ENCODE data around the gene PRDM16. TPM values are rescaled to one million over a fixed set of nuclear protein-coding genes. Genes with fewer than 3 reads are reported as not detected.
A peak's percentile ranks its signal among the peaks of the same experiment; 100 is the strongest.

PRDM16 gene
- total RNA-seq, 1 experiment from 2014 or later: 0.17 TPM

DNA sequence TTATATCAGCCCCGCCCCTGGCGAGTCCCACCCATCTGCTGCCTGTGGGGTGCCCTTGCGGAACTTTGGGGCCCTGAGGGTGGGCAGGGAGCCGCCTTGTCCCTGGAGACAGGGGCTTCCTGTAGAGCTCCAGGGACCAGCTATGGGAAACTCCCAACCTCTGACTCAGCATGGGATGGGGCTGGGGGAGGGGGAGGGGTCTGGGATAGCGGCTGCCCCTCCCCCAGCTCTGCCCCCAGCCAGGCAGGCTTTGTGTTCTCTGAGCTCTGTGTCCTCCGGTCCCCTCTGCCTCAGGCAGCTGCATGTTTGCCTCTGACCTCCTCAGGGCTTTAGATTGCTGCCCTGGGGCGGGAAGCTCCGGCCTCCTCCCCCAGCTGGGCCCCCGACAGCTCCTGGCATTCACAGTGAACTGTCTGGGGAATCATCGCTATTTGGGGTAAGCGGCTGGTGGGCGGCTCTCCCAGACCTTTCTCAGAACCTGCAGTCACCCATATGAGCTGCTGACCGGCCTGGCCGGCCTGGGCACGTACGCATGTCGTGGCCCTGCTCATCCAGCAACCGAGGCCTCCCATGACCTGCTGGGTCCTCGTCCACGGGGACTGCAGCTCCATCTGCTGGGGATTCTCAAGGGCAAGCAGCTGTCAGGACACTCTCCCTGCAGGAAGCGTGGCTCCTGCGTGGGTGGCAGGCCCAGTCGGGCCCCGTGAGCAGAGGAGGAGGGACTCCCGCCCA, 402.5 kb downstream of the PRDM16 start:
- Histone ChIP-seq H4K5ac (ENCODE audit: insufficient read length, low read depth, low read length) (no peak overlapping the region), H2BK15ac (ENCODE audit: low read depth, low read length) (no peak overlapping the region), H3K14ac (ENCODE audit: insufficient read depth, low read length) (peak overlapping the region; percentile 1; the same call in 1 of the 2 replicates), H3K56ac (ENCODE audit: insufficient read length, low read depth, low read length) (no peak overlapping the region), H3T11ph (ENCODE audit: low read length) (no peak overlapping the region), H3K9me3 (ENCODE audit: control insufficient read depth, low read depth, low read length) (no peaks in the 10 kb centered on the region), H2BK20ac (ENCODE audit: low read depth, low read length, poor library complexity, severe bottlenecking) (no peak overlapping the region), H4K20me1 (ENCODE audit: control insufficient read depth, insufficient read depth, insufficient read length) (peaks cover 4% of the 10 kb centered on the region), H3K4me1 (ENCODE audit: insufficient read depth, low read length) (peaks cover 5% of the 10 kb centered on the region; the same call in 1 of the 2 replicates), H3K79me1 (ENCODE audit: insufficient read depth, low read depth, low read length, poor library complexity, severe bottlenecking) (no peaks in the 10 kb centered on the region), H3K79me2 (ENCODE audit: insufficient read depth, low read length) (no peaks in the 10 kb centered on the region), H2BK12ac (ENCODE audit: insufficient read length, low read depth, low read length) (no peak overlapping the region), H4K91ac (ENCODE audit: insufficient read length, low read depth, low read length) (no peak overlapping the region), H2BK5ac (ENCODE audit: insufficient read length, low read length) (no peak overlapping the region), H2AK5ac (ENCODE audit: insufficient read length, low read length) (no peak overlapping the region), H3K27me3 (ENCODE audit: insufficient read depth, low read length) (no peaks in the 10 kb centered on the region), H3K18ac (ENCODE audit: insufficient read length, low read depth, low read length) (peak overlapping the region; percentile 15), H3K4me2 (ENCODE audit: insufficient read depth, insufficient read length, low read length) (no peak overlapping the region), H2BK120ac (ENCODE audit: low read depth, low read length, poor library complexity, severe bottlenecking) (no peak overlapping the region), H3K23me2 (ENCODE audit: insufficient read length, low read depth, low read length, poor library complexity, severe bottlenecking) (no peaks in the 10 kb centered on the region), H3K4ac (ENCODE audit: low read depth, low read length) (no peak overlapping the region), H2AFZ (ENCODE audit: low read length) (no peak overlapping the region), H4K8ac (replicated peaks; ENCODE audit: insufficient read length, low read depth, low read length) (no peak overlapping the region), H3K23ac (ENCODE audit: insufficient read length, low read depth, low read length) (no peak overlapping the region), H3K27ac (ENCODE audit: insufficient read length, low read depth, low read length) (no peak overlapping the region), H3K9ac (ENCODE audit: extremely low read depth, insufficient read length, low read length) (no peak overlapping the region)
- peak overlapping the region in 2 of 3 experiments; percentile 79 to 89; a peak in 6 of 7 replicates for H3K27ac Mint-ChIP-seq
- no peaks in the 10 kb centered on the region for H3K9me3 Mint-ChIP-seq
- peaks cover 4 to 32% (median 21%) of the 10 kb centered on the region in 3 experiments; a peak in 5 of 7 replicates for H3K36me3 Mint-ChIP-seq (ENCODE audit: insufficient read depth in 1 of 3, low read depth in 3 of 3)
- DNase-seq: peak; percentile 93
- peak overlapping the region in 1 of 2 experiments; percentile 14; a peak in 2 of 5 replicates for H3K4me3 Mint-ChIP-seq
- WGBS (ENCODE audit: extremely low coverage, insufficient read length, low lambda C conversion rate): no CpG with 5 or more reads among the region's 25 CpGs
- H3K4me1 Mint-ChIP-seq: peaks cover 13 to 16% of the 10 kb centered on the region in 2 experiments
- H3K27me3 Mint-ChIP-seq (ENCODE audit: low read depth): no peaks in the 10 kb centered on the region
- TF ChIP-seq, protein P1, sequence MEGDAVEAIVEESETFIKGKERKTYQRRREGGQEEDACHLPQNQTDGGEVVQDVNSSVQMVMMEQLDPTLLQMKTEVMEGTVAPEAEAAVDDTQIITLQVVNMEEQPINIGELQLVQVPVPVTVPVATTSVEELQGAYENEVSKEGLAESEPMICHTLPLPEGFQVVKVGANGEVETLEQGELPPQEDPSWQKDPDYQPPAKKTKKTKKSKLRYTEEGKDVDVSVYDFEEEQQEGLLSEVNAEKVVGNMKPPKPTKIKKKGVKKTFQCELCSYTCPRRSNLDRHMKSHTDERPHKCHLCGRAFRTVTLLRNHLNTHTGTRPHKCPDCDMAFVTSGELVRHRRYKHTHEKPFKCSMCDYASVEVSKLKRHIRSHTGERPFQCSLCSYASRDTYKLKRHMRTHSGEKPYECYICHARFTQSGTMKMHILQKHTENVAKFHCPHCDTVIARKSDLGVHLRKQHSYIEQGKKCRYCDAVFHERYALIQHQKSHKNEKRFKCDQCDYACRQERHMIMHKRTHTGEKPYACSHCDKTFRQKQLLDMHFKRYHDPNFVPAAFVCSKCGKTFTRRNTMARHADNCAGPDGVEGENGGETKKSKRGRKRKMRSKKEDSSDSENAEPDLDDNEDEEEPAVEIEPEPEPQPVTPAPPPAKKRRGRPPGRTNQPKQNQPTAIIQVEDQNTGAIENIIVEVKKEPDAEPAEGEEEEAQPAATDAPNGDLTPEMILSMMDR (conservative IDR thresholded peaks at IDR 0.05): peak; percentile 60

All from H9 (cell line).